Measurements from ENCODE around the gene ACBD6. TPM values are rescaled to one million over a fixed set of nuclear protein-coding genes. Genes with fewer than 3 reads are reported as not detected.

The ACBD6 gene
- total RNA-seq, 1 donor from 2014 or later = 49.1 TPM

DNA sequence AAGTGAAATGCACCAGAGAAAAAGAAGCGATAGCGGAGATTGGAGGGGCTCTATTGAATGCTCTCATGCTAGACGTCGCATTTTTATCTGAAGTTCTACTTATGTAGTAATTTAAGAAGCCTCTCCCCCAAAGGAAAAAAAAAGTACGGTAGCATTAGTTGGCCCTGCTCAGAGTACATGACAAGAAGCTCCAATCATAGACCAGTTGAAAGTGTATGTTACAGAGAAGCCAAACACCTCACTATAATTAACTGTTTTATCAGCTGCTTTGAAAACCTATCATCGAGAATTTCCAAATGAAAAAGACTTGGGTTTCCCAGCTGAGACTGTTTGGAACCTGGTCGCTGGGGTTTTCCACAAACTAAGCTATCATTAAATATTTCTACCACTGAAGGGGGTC is 36.8 kb upstream of the ACBD6 start:
- no peak for DNase-seq (ENCODE audit: extremely low spot score, unreplicated experiment)
- TF ChIP-seq, protein P1, sequence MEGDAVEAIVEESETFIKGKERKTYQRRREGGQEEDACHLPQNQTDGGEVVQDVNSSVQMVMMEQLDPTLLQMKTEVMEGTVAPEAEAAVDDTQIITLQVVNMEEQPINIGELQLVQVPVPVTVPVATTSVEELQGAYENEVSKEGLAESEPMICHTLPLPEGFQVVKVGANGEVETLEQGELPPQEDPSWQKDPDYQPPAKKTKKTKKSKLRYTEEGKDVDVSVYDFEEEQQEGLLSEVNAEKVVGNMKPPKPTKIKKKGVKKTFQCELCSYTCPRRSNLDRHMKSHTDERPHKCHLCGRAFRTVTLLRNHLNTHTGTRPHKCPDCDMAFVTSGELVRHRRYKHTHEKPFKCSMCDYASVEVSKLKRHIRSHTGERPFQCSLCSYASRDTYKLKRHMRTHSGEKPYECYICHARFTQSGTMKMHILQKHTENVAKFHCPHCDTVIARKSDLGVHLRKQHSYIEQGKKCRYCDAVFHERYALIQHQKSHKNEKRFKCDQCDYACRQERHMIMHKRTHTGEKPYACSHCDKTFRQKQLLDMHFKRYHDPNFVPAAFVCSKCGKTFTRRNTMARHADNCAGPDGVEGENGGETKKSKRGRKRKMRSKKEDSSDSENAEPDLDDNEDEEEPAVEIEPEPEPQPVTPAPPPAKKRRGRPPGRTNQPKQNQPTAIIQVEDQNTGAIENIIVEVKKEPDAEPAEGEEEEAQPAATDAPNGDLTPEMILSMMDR (conservative IDR thresholded peaks at IDR 0.05) = no peak
- Mint-ChIP-seq H3K27me3 (no peaks in the 10 kb centered on the region), H3K4me1 (ENCODE audit: unreplicated experiment) (peaks cover 5% of the 10 kb centered on the region), H3K27ac (no peak overlapping the region), H3K4me3 (no peak overlapping the region), H3K9me3 (no peaks in the 10 kb centered on the region), H3K36me3 (no peaks in the 10 kb centered on the region)

DNA sequence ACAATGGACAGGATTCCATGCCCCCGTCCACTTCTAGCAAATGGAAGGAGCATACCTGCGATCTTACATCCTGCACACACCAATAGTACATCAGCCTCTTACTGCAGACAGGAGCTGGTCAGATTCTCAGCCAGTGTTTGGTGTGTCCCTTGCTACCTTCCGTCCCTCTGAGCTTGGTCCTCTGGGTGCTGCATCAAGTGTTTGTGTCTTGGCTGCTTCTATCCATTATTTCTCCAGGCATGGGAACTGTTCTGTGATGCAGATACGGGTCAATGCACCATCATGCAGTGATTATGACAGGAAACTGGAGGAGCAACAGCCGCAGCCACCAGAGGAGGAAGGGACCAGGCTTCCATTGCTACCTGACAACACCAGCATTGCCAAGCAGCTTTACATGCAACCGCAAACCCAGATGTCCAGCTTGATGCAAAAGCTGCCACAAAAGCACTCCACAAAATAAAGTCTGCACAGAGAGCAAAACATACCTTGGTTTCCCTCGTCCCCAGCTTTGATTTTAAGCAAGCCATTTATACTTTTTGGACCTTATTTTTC is 34.5 kb upstream of the ACBD6 start:
- Mint-ChIP-seq H3K4me1 (ENCODE audit: unreplicated experiment) (peaks cover 17% of the 10 kb centered on the region), H3K27ac (no peak overlapping the region), H3K9me3 (no peaks in the 10 kb centered on the region), H3K36me3 (no peaks in the 10 kb centered on the region), H3K4me3 (no peak overlapping the region), H3K27me3 (no peaks in the 10 kb centered on the region)
- no peak for DNase-seq (ENCODE audit: extremely low spot score, unreplicated experiment)
- TF ChIP-seq, protein P1 (conservative IDR thresholded peaks at IDR 0.05) = no peak

DNA sequence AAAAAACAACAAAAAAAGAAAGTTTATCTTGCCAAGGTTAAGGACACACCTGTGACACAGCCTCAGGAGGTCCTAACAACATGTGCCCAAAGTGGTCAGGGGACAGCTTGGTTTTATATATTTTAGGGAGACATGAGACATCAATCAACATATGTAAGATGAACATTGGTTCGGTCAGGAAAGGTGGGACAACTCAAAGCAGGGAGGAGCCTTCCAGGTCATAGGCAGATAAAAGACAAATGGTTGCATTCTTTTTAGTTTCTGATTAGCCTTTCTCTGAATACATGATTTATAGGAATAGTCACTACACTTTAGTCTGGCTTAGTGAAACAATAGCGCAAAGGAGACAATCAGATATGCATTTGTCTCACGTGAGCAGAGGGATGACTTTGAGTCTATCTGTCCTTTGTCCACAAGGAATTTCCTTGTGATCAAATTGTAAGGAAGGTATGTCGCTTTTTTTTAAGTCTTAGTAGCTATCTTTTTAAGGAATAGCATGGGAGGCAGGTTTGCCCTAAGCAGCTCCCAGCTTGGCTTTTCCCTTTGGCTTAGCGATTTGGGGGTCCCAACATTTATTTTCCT is 33.1 kb upstream of the ACBD6 start:
- no peak overlapping the region for H3K4me3 Mint-ChIP-seq
- H3K4me1 Mint-ChIP-seq (ENCODE audit: unreplicated experiment) = peaks cover 11% of the 10 kb centered on the region
- TF ChIP-seq, protein P1 (conservative IDR thresholded peaks at IDR 0.05) = no peak
- no peaks in the 10 kb centered on the region for H3K27me3 Mint-ChIP-seq
- H3K36me3 Mint-ChIP-seq = no peaks in the 10 kb centered on the region
- H3K27ac Mint-ChIP-seq = no peak overlapping the region
- no peaks in the 10 kb centered on the region for H3K9me3 Mint-ChIP-seq
- no peak for DNase-seq (ENCODE audit: extremely low spot score, unreplicated experiment)

DNA sequence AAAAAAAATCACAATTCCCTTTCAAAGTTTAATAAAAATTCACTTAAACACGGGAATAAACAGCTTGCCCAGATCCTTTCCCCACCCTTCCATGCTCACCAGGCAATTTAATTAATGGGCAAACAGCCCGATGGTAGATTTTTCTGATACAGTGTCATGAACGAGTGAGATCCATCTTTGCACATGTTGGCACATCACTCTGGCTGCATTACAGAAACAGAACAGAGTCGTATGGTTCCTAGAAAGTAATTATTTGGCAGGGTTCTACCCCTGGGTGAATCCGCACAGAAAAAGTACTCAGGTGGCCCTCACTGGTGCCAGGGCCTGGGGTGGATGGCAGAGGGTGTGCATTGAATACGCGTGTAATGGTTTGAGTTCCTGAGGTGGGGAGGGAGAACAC is 31.8 kb upstream of the ACBD6 start:
- no peaks in the 10 kb centered on the region for H3K36me3 Mint-ChIP-seq
- H3K27me3 Mint-ChIP-seq = no peaks in the 10 kb centered on the region
- no peaks in the 10 kb centered on the region for H3K9me3 Mint-ChIP-seq
- H3K4me3 Mint-ChIP-seq = no peak overlapping the region
- peaks cover 11% of the 10 kb centered on the region for H3K4me1 Mint-ChIP-seq (ENCODE audit: unreplicated experiment)
- DNase-seq (ENCODE audit: extremely low spot score, unreplicated experiment) = no peak
- no peak overlapping the region for H3K27ac Mint-ChIP-seq
- TF ChIP-seq, protein P1 (conservative IDR thresholded peaks at IDR 0.05) = no peak

DNA sequence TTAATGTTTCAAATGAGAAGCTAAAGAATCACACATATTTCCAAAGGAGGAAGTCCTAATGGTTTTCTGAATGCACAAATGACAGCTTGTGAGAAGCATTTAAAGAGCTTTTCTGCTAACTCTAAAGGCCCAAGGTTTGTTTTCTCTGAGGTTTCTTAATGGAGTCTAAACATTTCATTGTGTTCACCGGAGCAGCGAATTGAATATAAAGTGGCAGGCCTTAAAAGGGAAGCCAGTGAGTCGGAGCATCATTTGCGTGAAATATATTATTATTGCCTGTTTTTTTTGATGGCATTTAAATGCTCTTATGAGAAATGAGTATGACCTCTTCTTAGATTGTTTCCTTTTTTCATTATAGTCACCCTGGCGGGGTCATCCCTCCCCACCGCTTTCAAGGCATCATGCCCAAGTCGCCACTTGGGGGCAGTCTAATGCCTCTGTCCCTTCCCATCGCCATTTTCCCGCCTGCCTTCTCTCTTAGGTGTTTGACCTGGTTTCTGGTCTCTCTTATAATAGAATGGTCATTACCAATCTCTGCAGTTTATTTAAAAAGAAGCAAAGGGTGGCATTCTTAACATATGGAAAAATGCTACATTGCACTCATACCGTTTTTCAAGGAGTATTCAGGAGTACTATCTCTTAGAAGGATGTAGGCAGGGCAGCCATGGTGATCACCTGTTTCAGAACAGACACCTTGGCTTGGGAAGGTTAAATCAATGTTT is 31.1 kb upstream of the ACBD6 start:
- no peaks in the 10 kb centered on the region for H3K36me3 Mint-ChIP-seq
- peaks cover 11% of the 10 kb centered on the region for H3K4me1 Mint-ChIP-seq (ENCODE audit: unreplicated experiment)
- no peak overlapping the region for H3K4me3 Mint-ChIP-seq
- no peak for DNase-seq (ENCODE audit: extremely low spot score, unreplicated experiment)
- H3K27ac Mint-ChIP-seq = peak overlapping the region; percentile 13
- TF ChIP-seq, protein P1 (conservative IDR thresholded peaks at IDR 0.05) = peak; percentile 96
- no peaks in the 10 kb centered on the region for H3K9me3 Mint-ChIP-seq
- H3K27me3 Mint-ChIP-seq = no peaks in the 10 kb centered on the region

Measured in type B pancreatic cell (in vitro differentiated cells).